IPS DF 4.7 (cell line): Measurements from ENCODE around the gene CEP128.

Experiments used
- DNase-seq: peaks from one replicate; pipeline ENCODE4 v3.0.0-alpha.2; 2013; ENCODE audit warnings: low spot score; ENCODE audit errors: extremely low read depth

CEP128 gene

DNA sequence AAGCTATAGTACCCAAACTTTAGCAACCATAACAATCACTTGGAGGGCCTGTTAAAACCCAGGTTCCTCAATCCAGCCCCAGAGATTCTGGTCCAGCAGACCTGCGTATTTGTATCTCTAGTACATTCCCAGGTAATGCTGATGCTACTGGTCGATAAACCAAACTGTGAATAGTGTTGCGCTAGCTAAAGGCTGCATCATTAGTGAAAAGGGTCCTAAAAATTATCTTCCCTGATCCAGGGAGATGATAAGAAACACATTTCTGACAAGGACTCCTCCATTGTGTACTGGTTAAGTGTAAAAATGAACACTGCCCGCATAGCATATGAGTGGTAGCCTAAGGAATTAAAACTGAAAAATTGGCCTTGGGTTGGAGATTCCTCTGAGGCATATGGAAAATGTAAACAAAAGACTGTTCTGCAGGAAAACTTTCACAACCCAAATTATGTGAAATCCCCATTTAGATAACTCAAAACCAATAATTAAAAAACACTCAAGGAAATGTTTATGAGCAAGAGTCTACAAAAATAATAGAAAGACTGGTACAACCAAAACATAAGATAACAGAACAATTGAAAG is 322.7 kb downstream of the CEP128 start:
- DNase-seq = no peak

DNA sequence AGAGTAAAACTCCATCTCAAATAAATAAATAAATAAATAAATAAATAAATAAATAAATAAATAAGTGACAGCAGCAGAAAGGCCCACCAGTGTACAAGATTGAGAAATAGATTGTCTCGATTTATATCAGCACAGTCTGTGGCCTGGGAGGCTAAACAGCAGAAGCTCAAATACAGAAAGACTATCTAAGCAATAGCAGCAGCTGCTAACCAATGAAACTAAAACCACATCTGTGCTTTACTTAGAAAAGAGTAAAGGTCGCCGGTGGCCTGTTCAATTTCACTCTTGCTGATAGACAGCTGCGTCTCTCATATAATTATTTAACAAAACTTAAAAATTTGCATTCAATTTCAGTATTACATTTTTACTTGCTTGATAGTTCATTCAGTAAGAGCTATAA is 325.7 kb downstream of the CEP128 start:
- no peak for DNase-seq

DNA sequence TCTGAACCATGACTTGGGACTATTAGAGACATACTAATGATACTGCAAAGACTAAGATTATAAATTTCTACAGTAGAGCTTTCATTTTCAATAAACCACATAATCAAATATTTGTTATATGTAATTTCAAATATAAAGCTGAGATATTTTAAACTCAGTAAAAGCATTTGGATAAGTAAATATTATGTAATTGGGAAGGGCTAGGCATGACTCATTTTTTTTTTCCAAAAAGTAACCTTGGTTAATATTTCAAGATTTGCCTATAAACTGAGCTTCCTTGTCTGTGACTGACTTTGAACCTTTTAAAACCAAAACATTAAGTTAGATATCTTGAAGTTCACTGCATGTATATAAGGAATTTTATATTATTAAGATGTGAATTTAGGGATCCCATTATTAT is 332.5 kb downstream of the CEP128 start:
- no peak for DNase-seq

DNA sequence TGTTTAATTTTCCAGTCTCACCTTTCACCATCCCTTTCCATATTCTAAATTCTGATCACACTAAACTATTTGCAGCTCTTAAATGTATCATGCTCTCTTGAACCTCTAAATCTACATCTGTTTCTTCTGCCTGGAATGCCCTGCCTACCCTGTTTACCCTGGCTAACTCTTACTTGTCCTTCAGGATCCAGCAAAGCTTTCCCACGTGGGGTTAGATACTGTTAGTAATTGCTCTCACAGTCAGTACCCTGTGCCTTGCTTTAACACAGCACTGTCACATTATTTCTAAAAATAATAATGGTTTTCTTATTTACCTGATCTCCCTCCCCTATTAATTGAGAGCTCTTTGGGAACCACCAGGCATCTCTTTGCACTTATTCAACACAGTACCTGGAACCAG is 333.0 kb downstream of the CEP128 start:
- no peak for DNase-seq

DNA sequence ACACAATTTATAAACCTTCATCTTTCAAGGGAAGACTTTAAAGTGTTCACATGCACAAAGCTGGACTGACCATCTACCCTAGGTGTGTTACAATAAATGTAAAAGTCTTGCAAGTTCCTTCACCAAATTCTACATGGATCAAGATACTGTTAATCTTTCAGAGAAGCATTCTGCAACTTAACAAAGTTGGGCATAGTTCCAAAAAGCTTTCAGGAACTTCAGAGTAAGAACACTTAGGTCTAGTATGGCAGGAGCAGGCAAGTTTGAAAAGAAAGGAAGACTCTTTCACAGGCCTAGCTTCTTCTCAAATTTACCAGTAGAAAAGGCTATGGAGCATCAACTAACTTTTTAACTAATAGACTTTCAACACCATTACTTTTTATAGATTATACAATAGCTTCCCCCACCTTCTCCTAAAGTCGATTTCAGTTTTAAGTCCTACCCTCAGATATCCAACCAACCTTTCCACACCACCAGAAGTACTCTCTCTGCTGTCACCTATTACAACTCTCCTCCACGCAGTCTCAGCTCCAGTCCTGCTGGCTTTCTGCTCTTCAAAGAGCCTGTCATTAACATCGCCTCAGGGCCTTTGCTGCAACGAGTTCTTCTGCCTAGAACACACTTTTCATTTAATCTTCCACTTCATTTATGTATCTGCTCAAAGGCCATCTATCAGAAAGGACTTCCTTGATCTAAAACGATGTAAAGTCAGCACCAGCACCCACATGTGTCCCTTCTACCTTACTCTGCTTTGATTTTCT is 333.9 kb downstream of the CEP128 start:
- DNase-seq = no peak

DNA sequence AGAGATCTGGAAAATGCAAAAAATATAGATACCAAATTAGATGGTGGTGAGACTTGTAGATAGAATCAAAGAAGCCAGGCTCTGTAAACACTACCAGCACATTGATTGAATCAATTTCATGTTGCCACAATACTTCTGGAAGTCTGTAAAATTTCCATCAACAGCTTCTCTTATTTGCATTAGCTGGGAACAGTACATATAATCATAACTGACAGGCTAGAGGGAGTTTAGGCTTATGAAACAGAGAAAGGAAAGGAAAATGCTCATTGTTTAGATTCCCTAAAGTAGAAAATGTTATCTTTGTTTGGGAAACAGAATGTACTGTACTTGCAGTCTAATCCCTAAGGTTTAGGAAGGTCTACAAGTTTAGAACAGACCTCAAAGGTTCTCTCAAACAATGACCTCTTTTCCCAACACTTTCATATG is 335.2 kb downstream of the CEP128 start:
- no peak for DNase-seq

DNA sequence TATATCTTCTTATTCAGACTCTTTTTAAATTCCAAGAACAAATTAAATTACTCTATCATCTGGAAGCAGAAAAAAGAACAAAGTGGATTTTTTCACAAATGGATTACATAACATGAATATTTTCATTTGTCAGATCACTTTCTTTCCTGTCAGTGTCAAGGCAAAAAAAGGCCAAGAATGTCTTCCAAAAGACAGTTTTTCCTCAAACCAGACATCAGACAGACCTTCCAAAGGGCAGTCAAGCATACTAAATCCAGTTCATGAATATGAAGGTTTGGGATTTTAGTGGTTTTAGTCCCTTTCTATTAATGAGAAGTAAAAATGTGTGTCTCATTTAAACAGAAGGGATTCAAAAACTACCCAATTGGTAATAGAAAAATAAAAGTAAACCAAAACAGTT is 336.0 kb downstream of the CEP128 start:
- DNase-seq = no peak

DNA sequence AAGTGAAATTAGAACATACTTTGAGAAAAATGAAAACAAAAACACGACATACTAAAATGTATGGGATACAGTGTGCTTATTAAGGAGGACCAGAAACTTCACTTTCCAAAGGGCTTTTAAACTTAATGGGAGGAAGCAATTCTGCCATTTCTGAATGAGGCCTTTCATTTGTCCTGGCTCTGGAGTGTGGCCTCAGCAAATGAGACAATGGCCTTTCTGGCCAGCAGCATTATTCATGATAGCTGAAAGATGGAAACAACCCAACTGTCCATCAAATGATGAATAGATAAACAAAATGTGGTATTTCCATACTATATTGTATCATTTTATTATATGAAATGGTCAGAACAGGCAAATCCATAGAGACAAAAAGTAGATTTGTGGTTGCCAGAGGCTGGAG is 338.6 kb downstream of the CEP128 start:
- no peak for DNase-seq

DNA sequence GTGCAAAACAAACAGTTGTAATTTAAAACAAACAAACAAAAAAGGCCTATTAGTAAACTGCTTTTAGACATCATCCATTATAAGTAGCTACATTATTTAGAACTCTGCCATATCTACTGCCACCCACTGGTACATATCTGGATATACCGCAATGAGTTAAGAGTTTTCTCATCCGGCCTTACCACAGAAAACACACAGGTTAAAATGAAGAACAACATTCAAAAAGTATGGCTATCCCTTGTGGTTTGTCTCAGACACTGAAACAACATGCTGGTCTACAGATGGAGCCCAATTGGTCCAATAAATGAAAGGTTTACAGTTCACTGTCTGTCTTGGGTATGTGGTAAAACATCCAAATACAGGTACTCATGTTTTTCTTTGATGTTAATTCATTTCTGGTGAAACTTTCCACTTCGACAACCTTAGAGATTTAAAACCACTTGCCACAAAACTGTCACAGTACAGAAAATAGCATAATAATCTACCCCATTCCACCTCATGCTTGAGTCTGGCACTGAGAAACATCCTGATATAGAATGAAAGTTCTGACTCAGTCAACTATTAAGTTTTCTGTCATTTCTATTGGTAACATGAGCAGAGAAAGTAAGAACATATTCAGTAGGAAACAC is 354.3 kb downstream of the CEP128 start:
- peak; percentile 14 for DNase-seq

DNA sequence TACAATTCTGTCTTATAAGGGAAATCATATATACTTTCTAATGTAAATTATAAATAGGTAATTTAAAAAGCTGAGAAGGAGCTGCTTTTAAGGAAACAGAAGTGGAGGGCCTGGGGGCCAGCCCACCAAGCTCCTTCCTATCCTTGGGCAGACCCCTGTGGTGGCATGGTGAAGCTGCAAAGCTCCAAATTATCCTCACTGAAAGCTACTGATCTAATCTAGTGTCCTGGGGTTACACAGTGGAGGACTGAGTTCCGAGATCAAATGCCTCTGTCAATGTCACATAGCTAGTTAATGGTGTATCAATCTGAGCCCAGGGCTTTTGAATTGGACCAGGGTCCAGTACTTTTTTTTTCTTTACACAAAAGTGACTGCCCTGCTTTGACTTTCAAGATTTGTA is 355.4 kb downstream of the CEP128 start:
- DNase-seq = no peak

DNA sequence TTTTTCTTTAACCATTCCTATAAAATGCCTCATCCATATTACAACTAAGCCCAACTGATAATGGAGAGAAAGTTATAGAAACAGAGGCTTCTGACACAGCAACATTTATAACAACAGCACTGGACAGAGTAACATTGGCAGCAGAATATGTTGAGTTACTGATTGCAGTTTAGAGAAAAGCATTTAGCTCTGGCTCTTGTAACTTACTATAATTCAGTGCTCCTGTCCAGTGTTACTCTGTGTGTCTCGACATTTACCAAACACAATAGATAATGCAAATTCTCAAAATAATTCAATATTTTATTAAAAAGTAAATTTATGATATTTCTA is 356.1 kb downstream of the CEP128 start:
- no peak for DNase-seq

DNA sequence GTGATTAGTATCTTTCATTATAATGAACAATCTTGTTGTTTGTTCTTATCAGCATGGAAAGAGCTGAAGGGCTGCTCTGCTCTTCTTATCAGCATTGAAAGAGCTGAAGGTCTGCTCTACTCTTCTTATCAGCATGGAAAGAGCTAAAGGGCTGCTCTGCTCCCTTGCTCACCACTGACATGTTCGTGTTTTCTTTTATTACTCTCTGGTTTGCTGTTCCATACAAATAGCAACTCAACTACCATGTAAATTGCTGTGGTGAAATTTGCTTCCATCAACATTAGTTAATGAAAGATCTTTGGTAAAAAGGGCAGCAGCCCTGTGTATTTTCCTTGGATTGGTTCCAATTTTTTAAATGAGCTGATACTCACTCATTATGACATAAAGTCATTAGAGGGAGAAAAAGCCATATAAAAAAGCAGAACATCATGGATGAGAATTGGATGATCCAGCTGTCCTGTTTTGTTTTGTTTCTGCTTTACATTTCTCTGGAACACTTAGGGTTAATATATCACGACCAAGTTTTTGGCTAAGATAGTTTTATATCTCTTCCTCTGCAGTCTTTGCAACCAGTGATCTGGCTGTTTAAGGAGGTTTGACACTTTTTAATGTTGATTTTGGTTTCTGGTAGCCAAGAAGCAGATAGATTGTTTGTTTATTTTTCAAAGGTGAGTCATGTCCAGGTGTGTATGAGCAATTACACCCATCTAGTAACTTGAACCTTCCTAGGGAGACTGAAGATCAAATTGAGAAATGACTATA is 356.6 kb downstream of the CEP128 start:
- DNase-seq = no peak

DNA sequence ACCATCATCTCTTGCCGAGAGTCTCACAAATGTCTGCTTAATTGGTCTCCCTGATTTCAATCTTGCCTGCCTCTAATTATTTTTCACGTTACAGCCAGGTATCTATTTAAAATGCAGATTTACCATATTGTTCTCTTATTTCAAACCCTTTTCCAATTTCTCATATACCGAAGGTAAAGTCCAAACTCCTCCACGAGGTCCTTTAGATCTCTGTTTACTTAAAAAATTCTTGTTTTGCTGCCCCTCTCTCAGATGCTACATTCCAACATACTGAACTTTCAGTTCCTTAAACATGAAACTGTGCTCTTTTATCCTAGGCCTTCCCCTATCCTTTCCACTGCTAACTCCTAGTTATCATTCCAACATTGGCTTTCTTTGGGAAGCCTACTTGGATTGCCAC is 363.9 kb downstream of the CEP128 start:
- DNase-seq = no peak

DNA sequence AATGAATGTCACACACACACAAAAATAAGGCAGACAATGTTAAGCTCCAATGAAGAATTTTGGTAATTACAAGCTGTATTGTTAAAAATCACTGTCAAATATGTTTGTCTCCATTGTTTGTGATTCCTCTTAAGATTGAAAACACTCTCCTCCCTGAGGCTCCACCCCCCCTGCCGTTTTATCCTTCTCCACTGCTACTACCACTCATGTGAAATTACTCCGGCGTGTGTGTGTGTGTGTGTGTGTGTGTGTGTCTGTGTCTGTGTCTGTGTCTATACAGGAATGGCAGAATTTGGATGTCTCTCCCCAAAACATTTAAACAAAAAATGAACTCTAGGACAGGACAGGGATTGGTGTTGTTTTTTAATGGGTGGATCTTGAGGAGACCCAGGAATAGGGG is 365.1 kb downstream of the CEP128 start:
- DNase-seq = no peak

DNA sequence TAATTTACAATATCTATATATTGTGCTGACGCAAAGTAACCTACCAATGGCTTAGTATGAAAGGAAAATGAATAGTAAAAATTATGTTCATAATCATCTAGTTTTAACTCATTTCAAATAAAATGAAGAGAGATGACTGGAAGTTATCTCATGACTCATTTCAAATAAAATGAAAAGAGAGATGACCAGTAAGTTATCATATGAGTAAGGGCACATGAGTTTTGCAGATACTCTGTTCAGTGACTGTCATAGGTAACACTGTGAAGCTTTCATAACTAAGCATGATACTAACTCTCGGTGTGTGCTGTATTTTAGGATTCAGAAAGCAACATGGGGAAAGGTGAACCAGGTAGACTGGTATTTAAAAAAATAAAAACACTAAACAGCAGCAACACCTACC is 365.8 kb downstream of the CEP128 start:
- DNase-seq = no peak

DNA sequence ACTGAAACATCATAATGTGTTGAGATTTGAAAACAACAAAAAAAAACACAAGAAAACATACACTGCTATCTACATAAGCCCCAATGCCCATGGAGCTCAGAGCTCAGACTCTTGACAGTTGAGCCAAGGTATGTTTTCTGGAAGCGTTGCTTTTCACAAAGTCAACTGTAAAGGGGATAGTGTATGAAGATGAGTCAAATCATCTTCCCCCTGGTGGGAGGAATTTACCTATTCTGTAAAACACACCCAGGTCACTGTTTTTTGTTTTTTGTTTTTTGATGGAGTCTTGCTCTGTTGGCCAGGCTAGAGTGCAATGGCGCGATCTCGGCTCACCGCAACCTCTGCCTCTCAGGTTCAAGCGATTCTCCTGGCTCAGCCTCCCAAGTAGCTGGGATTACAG is 368.9 kb downstream of the CEP128 start:
- DNase-seq = no peak

DNA sequence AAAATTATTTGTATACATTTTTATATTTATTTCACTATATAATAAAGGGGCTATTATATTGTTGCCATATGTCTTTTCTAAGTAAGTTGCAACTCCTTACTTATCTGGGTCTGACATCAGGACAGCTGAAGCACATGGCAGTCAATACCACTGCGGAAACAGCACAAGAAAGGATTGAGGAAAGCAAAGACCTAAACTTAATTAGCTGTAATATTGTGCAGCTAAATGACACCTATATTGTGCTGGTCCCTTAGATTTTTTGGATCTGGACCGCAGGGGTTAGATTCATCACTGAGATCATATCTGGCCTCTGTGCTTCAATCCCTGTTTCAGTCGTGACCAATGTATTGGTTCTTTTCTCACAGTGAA is 370.6 kb downstream of the CEP128 start:
- no peak for DNase-seq

DNA sequence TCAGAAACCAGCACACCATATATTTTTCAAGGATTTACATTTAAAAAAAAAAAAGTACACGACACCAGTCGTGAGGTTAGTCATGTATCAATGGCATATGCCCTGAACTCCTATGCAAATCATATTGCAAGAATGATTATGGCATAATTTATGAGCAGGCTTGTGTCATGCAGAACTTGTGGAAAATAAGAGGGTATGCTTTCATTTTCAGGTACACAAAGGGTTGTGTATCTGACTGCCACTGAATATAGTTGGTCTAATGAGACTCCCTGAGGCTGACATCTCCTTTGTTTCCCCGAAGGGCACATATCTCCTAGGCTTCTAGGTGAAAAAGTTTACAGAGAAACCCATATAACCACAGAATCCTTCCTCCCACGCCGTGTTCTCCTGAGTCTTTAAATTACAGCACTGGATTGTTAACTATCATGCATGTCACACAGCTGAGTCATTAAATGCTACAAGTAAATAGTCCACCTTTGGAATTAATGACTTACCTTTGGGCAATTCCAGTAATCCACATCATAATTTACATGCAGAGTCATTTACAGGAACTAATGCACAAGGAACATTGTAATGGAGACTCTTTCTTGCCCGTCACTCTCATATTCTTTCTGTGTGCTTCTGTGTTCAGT is 373.5 kb downstream of the CEP128 start:
- no peak for DNase-seq

DNA sequence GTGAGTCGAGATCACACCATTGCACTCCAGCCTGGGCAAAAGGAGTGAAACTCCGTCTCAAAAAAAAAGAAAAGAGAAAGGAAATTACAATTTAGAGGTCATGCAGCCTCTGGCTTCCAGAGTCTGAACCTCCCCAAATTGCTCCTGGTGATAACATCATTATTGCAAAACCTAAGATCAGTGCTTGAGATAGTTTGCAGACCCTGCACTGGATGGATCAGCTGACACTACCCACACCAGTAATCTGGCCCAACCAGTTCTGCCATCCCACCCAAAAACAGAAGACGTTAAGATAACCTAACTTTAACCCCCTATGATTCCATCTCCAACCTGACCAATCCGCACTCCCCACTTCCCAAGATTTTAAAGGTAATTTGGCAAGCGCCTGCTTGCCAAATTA is 376.5 kb downstream of the CEP128 start:
- DNase-seq = no peak

DNA sequence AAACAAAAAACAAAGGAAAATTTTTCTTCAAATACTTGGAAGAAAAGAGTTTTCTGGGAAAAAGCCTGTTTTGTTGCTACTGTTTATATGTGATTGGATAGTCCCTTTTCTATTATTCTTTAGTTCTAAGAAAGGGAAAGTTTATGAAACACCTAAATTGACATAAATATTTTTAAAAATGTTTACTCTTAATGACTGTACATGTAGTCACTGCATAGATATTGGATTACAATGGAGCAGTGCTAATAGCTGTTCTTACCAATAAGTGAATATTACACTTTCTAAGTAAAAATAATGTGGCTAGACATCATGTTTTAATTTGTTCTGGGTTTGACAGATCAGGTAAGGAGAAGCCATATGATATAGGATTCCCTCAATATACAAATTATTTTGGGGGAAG is 377.5 kb downstream of the CEP128 start:
- DNase-seq = no peak

DNA sequence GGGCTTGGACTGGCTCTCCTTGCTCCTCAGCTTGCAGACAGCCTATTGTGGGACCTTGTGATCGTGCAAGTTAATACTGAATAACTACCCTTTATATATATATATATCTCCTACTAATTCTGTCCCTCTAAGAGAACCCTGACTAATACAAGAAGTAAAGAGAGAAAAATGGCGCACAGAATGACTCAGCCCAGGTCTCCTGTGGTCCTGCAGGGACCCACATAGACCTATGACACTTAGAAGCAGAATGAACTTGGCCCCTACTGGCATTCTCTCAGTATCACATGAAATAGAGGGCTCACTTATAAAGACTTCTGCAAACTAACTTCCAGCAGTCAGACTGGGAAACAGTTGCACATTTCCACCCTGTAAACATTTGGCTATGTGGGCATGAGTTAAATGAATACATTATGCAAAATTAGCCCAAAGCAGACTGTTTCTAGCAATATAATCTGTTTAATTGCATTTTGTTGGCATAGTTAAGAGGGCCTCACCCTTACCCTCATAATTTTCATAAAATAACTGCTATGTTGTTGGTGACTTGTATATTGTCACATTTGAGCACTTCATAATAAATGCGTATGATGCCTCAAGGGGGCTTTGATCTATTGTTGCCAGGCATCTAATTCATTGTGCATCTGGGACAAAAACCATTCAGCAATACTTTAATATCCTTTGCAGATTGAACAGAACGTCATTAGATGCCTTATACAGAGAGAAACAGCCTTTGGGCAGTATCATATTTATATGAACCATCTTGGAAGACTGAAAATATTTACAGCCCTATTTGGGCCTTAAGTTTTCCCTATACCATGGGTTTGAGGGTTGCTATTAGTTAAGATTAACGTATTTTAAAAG is 380.5 kb downstream of the CEP128 start:
- no peak for DNase-seq
